ENCODE measurements around the gene RNF220.

Gene RNF220

GRCh38 chr1:44640200-44640853 is 235.3 kb downstream of the RNF220 start:
- DNase-seq, result no peak

DNA sequence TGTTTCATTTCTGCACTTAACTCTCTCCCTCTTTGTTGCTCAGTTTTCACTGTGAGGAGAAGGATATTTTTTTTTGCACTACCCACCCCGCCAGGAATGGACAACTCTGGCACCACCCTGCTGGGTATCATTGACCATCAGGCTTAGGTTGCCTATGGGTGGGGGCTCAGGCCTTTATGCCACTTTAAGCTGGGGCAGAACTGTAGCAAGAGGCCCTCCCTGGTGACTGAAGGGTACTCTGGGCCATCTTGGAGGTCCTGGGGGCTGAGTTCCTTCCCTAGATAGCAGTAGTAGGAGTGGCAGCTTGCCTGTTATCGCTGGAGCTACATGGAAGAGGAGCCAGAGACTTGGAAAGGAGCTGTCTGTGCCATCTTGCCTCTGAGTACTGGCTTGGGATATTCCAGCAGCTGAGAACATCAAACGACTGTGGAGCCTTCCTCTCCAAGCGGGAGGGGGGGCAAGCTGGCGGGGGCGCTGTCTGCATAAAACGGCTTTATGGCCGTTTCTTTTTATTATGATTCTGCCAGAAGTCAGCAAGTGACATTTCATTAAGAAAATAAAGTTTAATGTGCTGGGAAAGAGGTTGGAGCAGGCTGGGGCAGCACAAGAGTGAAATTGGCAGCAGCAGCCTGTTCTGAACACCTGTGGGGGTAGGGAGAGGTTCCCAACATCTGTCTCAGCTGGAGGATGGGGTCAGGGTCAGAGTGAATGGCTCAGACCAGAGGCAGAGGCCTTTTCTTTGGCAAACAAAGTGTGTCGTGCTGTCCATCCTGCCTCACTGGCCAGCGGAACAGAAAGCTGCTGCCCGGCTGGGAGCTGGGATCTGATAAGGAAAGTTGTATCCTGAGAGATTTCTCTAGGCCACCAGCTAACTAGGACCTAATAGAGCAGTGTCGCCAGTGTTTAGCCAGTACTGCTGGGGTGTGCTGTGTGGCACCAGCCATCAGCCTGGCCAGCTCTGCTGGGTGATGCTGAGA is 236.4 kb downstream of the RNF220 start:
- DNase-seq, result no peak

GRCh38 chr1:44642255-44642654 is 237.2 kb downstream of the RNF220 start:
- DNase-seq, result no peak

DNA sequence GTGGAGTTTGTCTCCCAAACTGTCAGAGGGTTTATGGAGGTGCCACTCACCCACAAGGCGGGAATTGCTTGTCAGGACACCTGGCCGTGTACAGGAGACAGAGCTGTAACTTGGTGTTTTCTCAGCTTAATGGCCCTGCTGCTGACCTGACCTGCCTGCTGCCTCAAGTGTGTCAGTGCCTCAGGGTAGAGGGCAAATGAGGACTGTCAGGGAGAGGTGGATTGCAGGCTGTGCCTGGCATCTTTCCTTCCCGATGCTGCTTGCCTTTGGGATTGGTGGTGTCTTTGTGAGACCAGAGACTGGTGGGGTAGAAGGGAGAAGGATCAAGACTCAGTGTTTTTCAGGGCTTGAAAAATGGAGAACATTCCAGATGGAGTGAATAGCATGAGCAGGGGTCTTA is 237.9 kb downstream of the RNF220 start:
- no peak for DNase-seq

DNA sequence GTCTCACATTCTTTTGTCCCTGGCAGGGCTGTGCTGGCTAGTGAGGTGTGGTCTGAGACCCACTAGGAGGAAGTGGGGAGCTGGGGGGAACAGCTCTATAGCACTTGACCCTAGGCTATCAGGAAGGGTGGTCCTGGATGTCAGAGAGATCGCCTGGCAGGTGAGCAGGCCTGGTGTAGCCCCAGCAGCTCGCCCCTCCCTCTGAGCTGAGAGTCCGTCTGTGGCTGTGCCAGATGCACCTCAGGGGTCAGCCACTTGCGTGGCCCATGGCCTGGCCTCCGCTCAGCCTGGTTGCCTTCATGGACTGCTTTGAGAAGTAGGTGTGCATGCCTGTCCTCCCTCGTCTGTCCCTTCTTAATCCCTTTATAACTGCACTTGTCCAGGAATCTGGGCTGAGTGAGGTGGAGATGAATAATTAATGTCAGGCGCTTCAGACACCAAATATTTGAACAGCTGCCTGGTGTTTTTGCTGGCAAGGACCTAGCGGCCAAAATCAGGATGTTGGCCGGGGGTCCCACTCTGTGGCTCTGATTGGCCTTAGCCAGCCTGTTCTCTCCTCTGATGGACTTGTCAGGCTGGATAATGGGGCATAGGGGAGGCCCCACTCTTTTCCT is 238.8 kb downstream of the RNF220 start:
- no peak for DNase-seq

DNA sequence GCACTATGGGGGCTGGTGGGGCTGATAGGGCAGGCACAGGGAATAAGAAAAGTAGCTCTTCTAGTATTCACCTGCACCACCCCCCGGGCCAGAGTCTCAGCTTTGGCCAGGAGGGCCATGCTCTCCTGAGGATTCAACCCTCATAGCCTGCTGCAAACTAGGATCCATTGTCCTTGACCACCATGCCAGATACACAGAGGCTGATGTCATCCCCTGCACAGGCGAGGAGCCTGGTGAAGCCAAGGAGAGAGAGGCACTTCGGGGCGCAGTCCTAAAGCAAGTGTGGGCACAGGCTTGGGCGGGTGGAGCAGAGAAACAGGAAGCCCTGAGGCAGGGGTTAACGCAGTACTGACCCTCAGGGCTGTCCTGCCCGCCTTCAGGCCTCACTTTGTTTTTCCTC is 239.8 kb downstream of the RNF220 start:
- peak in 1 of 14 donors; percentile 49 for DNase-seq

GRCh38 chr1:44645476-44646244 is 240.6 kb downstream of the RNF220 start:
- DNase-seq, result peak in 13 of 14 donors; percentile 46 to 90 (median 80)

GRCh38 chr1:44646261-44647110 is 241.4 kb downstream of the RNF220 start:
- DNase-seq, result no peak

- DNase-seq, result no peak
These were observed 242.8 kb downstream of the RNF220 start for GRCh38 chr1:44647896-44648295.

- no peak for DNase-seq
These were observed 243.6 kb downstream of the RNF220 start for GRCh38 chr1:44648529-44649250.

DNA sequence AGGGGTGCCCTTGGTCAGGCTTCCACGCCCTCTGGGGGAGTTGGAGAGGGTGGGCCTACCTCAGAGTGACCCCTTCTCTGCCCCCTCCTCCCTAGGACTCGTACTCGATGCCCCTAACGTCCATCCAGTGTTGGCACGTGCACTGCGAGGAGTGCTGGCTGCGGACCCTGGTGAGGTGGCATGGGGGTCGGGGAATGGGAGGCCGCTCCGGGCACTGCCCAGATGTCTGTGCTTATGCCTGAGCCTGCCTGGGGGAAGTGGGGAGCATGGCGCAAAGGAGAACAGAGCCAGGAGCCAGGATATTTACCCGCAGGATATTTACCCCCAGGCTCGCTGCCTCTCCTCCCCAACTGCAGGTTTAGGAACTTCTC is 244.7 kb downstream of the RNF220 start:
- DNase-seq, result no peak

DNA sequence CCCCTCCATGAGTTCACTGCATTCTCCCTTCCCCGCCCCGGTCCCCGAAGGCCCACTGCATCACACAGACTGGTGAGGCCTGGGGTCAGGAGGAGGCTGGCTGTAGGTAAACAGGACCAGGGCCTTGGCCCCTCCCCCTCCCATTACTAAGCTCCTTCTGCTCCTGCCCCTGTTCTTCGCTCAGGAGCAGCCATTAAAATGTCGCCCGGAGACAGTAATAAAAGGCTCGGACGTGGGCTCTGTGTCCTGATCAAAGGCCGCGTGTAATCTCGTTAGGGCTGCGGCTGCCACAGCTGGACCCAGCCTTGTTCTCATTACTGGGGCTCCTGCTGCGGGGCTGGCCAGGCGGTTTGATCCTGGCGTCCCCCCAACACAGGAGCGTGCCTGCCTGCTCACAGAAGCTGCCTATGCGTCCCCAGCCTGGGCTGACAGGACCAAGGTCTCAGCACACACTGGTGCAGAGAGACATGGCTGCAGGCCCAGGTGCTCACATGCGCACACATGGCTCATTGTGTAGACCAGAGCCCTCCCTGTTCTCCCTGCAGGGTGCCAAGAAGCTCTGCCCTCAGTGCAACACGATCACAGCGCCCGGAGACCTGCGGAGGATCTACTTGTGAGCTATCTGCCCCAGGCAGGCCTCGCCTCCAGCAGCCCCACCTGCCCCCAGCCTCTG is 245.2 kb downstream of the RNF220 start:
- DNase-seq, result peak in 1 of 14 donors; percentile 34

DNA sequence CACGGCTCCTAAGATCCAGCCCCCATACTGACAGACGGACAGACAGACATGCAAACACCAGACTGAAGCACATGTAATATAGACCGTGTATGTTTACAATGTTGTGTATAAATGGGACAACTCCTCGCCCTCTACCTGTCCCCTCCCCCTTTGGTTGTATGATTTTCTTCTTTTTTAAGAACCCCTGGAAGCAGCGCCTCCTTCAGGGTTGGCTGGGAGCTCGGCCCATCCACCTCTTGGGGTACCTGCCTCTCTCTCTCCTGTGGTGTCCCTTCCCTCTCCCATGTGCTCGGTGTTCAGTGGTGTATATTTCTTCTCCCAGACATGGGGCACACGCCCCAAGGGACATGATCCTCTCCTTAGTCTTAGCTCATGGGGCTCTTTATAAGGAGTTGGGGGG is 246.0 kb downstream of the RNF220 start:
- no peak for DNase-seq

GRCh38 chr1:44652445-44653106 is 247.5 kb downstream of the RNF220 start:
- DNase-seq, result peak in 12 of 14 donors; percentile 27 to 83 (median 64)

GRCh38 chr1:44653107-44653964 is 248.3 kb downstream of the RNF220 start:
- no peak for DNase-seq

DNA sequence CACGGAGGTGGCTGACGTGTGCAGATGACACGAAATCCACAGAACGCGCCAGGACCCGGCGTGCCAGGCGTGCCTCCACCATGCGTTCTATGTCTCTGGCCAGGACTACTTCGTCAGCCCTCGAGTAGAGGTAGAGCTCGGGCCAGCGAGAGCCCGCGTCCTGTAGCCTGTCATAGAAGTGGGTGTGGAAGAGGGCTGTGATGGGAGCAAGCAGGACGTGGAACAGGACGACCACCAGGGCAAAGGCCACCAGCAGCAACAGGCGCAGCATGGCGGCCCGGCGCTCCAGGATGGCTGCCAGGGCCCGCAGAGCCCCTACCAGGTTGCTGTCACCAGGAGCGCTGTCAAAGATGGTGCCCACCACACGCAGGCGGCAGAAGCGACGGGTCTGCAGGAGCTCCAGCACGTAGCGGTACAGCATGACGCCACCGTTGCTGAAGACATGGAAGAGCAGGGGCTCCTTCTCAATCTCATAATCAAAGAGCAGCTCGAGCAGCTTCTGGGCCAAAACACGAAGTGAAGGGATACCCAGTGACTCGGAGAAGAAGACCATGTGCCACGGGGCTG is 249.6 kb downstream of the RNF220 start:
- DNase-seq, result no peak

DNA sequence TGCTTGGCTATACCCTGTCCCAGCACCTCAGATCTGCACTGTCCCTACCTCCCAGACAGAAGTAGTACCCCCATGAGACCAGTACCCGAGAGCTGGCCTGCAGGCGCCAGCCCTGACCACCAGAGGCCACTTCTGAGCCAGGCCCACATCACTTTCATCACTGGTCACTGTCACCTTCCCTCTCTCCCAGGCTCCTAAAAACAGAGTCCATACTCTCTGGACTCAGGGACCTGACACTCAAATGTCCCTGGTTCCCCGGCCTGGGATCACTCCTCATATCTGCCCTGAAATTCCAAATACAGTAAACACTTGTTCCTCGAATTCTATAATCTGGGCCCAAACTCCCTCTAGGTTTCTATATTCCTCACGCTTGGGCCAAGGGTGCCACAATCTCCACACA is 250.6 kb downstream of the RNF220 start:
- DNase-seq, result peak in 1 of 14 donors; percentile 22

GRCh38 chr1:44659566-44659965 is 254.5 kb downstream of the RNF220 start:
- DNase-seq, result no peak
